NCI-H146 (cell line): ENCODE data around the gene OR52K2.
"Not testable (repeated sequence)": the region's sequence is repeated elsewhere in the genome, so short reads cannot be mapped to it uniquely, and the experiment has no call there.

Source experiments
- DNase-seq: peaks from one replicate; lab custom pipeline; 2025; lab: John Stamatoyannopoulos, UW

The OR52K2 gene

GRCh38 chr11:4480577-4481239 lies 31.6 kb downstream of the OR52K2 start:
- DNase-seq, result no peak

GRCh38 chr11:4481240-4481582 lies 32.1 kb downstream of the OR52K2 start:
- DNase-seq, result no peak

GRCh38 chr11:4482445-4482844 lies 33.4 kb downstream of the OR52K2 start, which contains the start of gene OR52K1:
OR52K1 (plus strand) TSS chr11:4482646; CDS start chr11:4488901, 6,255 bp downstream.
- DNase-seq, result no peak

GRCh38 chr11:4484310-4484709 lies 35.2 kb downstream of the OR52K2 start:
- DNase-seq, result no peak

GRCh38 chr11:4491405-4491804 lies 42.3 kb downstream of the OR52K2 start:
- DNase-seq, result not testable (repeated sequence)

- DNase-seq, result no peak
Measured at GRCh38 chr11:4491878-4492606, 42.9 kb downstream of the OR52K2 start.

- DNase-seq, result no peak
Measured at GRCh38 chr11:4493480-4493818, 44.4 kb downstream of the OR52K2 start.

GRCh38 chr11:4495487-4495886 lies 46.4 kb downstream of the OR52K2 start:
- DNase-seq, result no peak

GRCh38 chr11:4495986-4496385 lies 46.9 kb downstream of the OR52K2 start:
- DNase-seq, result no peak

- DNase-seq, result no peak
Measured at GRCh38 chr11:4496557-4497248, 47.6 kb downstream of the OR52K2 start.
